Endothelial cell of umbilical vein (primary cell): ENCODE data around the gene KRTAP5-6.

ENCODE experiments used
- EZH2 ChIP-seq: IDR thresholded peaks from 2 replicates; pipeline ENCODE4 v1.6.1; 2012; ENCODE audit warnings: borderline replicate concordance, low read depth, mild to moderate bottlenecking, moderate library complexity, low read length, inconsistent platforms; ENCODE audit not compliant: severe bottlenecking
- POLR2A ChIP-seq: IDR thresholded peaks from 2 replicates; pipeline ENCODE4 v1.6.1; 2012; ENCODE audit warnings: low read depth, mild to moderate bottlenecking, control low read depth, low read length
- TF ChIP-seq, protein P1 (sequence below), 2 donors: IDR thresholded peaks; 1 replicate in 1 of 2; 2 replicates in 1 of 2; pipeline ENCODE4 v1.5.1; 2011; ENCODE audit warnings: low read length in 2 of 2, mild to moderate bottlenecking in 2 of 2, moderate library complexity in 2 of 2, control low read depth in 1 of 2, inconsistent platforms in 1 of 2, low read depth in 1 of 2; ENCODE audit not compliant: insufficient read depth in 1 of 2; ENCODE audit errors: extremely low read depth in 1 of 2

DNA sequence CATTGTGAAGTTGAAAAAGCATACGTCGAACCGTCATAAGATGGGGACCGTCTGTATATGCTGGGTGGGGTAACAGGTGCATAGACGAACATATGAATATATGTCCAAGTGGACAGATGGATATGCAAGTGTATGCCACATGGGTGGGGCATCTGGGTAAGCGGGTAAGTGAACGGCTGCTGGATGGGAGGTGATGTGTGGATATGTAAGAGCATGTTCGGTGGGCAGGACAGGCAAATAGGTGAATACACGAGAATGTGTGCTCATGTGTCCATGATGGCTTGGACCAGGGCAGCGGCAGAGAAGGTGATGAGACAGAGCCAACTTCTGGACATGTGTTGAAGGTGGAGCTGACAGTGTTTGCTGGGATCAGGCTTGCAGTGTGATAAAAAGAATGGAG lies 41.4 kb downstream of the KRTAP5-6 start:
- TF ChIP-seq, protein P1, sequence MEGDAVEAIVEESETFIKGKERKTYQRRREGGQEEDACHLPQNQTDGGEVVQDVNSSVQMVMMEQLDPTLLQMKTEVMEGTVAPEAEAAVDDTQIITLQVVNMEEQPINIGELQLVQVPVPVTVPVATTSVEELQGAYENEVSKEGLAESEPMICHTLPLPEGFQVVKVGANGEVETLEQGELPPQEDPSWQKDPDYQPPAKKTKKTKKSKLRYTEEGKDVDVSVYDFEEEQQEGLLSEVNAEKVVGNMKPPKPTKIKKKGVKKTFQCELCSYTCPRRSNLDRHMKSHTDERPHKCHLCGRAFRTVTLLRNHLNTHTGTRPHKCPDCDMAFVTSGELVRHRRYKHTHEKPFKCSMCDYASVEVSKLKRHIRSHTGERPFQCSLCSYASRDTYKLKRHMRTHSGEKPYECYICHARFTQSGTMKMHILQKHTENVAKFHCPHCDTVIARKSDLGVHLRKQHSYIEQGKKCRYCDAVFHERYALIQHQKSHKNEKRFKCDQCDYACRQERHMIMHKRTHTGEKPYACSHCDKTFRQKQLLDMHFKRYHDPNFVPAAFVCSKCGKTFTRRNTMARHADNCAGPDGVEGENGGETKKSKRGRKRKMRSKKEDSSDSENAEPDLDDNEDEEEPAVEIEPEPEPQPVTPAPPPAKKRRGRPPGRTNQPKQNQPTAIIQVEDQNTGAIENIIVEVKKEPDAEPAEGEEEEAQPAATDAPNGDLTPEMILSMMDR (IDR thresholded peaks at IDR 0.05; ENCODE audit: extremely low read depth in 1 of 2, insufficient read depth in 1 of 2, low read depth in 1 of 2, low read length in 2 of 2) = no peak
- no peak for TF ChIP-seq POLR2A
- TF ChIP-seq EZH2 = no peak
